NCI-H82 (cell line): ENCODE data around the gene WDFY1.

Experiments used
- DNase-seq: peaks from one replicate; lab custom pipeline; 2025; lab: John Stamatoyannopoulos, UW

WDFY1 gene

GRCh38 chr2:223856584-223856983 is 88.6 kb downstream of the WDFY1 start:
- DNase-seq: no peak

DNA sequence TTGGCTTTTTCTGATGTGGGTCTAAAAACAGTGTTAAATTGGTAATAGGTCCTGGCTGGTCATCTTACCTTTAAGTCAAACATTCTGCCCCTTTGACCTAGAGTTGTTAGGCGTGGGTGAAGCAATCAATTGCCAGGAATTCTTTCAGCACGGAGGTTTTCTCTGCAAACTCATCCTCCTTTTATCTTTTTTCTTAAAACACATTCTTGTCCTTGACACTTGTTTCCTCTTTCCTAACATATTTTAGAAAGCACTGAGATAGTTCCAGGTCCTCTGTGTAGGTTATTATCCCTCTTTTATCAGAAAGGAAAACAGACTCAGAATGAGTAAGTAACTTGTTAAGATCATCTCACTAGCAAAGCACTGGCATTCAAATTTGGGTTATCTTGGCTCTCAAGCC is 89.1 kb downstream of the WDFY1 start:
- no peak for DNase-seq

GRCh38 chr2:223855426-223855825 is 89.7 kb downstream of the WDFY1 start:
- DNase-seq: no peak

DNA sequence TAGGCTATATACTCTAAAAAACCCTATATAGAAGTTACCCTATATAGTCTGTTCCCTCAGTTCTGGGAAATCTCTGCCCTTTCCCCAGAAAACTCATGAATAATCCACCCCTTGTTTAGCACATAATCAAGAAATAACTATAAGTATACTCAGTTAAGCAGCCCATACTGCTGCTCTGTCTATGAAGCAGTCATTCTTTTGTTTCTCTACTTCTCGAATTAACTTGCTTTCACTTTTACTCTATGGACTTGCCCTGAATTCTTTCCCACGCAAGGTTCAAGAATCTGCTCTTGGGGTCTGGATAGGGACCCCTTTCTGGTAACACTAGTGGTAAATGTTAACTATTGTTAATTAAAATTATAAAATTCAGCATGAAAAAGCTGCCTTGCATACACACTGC is 90.4 kb downstream of the WDFY1 start:
- no peak for DNase-seq

DNA sequence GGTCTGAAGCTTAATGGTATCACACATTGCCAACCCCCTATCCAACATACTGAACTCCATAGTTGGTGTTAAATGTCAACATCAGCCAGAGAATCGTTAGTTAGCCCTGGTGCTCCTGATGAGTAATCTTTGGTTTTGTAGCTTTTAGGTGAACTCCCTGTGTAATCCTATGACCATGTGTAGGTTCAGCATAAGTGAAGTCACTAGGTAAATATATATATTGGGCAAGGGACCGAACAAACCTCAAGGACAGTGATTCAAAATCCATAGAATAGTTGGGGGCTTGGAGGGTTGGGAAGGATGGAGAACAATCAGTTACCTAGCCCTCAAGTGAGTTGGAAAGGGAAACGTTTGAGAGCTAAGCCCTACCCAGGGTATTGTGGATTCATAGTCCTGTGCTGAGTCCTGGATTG is 91.7 kb downstream of the WDFY1 start:
- no peak for DNase-seq

DNA sequence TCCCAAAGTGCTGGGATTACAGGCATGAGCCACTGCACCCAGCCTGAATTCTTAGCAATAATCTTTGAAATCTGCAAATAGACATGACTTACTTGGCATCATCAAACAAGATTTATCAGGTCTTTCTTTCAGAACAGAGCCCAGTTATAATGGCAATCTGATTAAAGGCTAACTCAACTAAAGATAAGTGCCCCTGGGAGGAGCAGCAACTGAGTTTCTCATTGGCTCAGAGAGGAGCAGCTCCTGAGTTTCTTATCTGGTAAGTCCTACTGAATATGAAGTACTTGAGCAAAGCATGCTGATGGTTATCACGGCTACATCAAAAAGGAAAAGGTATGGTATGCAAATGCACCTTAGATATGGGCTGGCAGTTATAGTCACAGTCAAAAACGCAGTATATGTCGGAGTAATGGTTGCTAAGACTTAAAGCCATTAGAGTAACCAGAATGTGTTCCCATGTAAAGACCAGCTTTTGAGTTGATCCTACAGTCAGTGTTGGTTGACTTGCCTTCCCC is 92.8 kb downstream of the WDFY1 start:
- DNase-seq: peak; percentile 67

DNA sequence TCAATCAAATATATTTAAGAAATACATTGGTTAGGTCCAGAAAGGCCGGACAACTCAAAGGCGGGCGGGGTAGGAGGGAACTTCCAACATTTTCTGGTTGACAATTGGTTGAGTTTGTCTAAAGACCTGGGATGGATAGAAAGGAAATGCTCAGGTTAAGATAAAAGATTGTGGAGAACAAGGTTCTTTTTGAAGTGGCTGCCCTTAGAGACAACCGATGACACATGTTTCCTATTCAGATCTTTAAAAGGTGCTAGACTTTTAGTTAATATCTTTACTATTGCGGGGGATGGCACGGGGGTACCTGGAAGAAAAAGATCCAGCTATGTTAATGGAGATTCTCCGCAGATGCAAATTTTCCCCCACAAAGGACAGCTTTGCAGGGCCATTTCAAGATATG is 97.7 kb downstream of the WDFY1 start:
- DNase-seq: no peak

DNA sequence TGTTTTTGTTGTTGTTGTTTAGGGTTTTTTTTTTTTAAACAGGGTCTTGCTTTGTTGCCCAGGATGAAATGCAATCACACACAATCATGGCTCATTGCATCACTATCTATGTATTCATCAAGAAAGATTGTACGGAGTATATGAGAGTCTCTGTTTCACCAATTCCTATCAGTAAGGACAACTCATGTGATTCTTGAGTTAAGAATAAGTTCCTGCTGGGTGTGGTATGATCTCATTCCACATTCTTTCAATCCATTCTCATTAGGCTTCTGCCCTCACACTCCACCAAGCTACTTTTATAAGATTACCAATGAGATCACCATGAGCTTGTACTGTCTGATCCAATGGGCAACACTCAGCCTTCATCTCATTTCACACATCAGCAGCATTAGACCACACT is 98.6 kb downstream of the WDFY1 start:
- DNase-seq: peak; percentile 45

DNA sequence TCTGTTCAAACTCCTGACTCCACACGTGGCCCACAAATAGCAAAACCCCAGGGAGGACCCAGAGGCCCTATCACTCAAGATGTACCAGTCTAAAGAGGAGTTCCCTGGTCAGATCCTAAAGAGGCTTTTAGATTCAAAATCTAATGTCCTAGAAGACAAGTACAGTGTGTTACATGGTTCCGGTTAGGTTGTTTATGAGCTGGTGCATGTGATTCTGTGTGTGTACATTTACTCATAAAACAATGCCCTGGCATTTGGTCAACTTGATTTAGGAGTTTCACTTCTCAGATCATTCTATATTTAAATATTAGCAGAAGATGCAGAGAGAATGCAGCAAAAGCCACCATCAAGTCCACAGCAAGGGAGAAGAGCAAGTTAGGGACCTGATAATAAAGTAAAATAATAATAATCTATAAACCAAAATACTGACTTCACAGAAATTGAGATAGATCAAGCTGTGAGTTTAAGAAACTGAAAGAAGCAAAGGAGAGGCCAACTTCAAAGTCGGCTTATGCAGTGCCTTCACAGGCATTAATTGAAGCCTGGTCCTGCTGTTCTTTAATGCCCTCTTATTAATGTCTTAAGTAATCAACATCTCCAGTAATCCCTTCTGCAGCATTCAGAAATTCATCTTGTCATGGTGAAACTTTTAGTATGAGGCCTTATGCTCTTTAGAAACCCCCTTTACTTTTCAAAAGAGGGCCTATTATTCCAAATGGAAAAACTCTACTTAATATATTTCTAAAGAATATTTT is 103.5 kb downstream of the WDFY1 start:
- DNase-seq: peak; percentile 95

DNA sequence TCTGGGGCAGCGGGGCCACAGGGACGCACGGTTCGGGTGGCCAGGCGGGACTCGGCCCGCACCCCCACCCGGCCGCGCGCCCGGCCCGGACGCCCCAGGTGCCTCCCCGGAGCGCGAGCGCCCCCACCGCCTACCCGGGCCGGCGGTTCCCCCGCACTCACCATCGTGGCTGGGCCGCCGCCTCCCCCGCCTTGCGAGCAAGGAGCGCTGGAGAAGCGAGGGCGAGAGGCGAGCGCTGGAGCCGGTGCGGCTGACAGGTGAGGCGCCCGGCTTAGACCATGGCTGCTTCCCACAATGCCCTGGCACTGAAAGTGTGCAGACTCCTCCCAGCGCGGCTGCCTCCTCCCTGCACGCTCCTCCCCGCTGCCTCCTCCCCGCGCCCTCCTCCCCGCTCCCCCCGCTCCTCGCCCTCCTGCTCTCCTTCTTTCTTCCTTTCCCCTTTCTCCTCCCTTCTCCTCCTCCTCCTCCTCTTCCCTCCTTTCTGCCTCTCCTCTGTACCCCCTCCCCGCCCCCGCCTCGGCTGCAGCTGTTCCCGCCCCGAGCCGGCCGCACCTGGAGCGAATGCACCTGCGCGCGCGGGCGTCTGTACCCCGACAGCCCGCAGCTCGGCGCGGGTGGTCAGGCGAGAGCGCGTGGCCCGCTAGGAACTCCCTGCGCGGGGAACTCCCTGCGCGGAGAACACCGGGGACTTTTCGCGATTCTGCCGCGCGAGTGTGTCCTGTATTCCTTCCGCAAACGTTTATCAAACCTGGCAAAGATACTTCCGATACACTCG is 107.7 kb downstream of the WDFY1 start, which contains the start of gene AP1S3:
AP1S3 (minus strand) TSS at position 296 of the 775 bp plus-strand sequence; CDS start at position 164, 132 bp downstream.
- DNase-seq: peak; percentile 83

DNA sequence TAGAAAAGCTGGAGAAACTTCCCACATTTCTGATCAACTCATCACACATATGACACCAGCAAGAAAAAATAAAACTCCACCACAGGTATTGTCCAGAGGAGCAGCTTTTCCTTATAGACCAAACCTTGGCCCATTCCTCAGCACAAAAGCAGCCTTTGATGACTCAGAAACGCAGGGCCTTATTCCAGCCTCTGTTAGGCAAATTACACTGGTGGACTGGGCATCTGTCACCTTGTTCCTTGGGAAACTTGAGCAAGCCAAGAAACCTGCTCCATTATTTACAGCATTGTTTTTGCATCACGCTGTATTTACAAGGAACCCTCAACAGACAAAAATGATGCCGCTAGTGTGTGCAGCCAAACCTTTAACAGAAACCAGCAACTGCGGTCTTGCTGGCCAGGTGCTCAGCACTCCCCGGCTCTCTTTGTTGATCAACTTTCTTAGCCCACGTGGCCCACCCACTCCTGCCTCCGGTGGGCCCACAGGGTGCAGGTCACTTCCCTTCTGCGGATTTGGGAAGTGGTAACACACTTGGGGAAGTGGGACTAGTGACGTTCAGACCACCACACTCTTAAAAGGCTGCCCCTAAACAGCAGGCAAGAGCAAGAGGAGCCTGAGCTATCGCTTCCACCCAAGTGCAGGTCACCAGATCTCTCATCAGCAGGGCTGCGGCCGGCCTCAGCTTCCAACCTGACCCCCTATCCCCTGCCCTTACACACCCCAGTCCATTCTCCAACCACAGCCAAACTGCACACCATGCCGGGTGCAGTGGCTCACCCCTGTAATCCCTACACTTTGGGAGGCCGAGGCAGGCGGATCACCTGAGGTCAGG is 109.2 kb downstream of the WDFY1 start:
- DNase-seq: no peak

DNA sequence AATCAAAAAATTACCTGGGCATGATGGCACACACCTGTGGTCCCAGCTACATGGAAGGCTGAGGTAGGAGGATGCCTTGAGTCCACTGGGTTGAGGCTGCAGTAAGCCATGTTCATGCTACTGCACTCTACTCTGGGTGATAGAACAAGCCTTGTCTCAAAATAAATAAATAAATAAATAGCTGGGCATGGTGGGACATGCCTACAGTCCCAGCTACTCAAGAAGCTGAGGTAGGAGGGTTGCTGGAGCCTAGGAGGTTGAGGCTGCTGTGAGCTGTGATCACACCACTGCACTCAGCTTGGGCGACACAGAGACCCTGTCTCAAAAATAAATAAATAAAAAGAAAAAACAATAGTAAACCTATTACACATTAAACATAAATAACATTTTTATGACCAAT is 110.7 kb downstream of the WDFY1 start:
- no peak for DNase-seq

GRCh38 chr2:223832241-223832903 is 112.8 kb downstream of the WDFY1 start:
- no peak for DNase-seq

- no peak for DNase-seq
Observed at GRCh38 chr2:223829128-223829527, 116.0 kb downstream of the WDFY1 start.

GRCh38 chr2:223828314-223828713 is 116.8 kb downstream of the WDFY1 start:
- no peak for DNase-seq

DNA sequence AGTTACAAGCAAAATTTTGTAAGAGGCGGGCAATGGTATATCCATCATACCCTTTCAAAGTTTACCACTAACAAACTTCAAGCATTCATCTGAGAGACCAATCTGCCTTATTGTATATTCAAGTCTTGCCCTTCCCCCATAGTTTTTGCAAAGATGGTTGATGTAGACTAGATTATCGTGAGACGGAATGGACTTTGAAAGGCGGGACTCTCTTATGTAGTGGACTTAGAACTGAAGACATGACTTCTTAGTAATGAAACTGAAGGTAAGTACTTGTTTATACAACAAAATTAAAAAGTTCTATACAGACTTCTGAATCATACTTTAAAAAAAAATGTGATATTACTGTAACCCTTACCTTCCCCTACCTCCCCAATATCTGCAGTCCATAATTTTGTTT is 118.1 kb downstream of the WDFY1 start:
- DNase-seq: no peak
